HepG2 (cell line): Measurements from ENCODE around the gene SLC38A1. TPM values are rescaled to one million over a fixed set of nuclear protein-coding genes. Genes with fewer than 3 reads are reported as not detected.
"Not testable (repeated sequence)": the region's sequence is repeated elsewhere in the genome, so short reads cannot be mapped to it uniquely, and the experiment has no call there.

ENCODE experiments used
- ATAC-seq: fragments of 200-7000 bp; cut with Tn5 transposase; 3 replicates; pipeline ENCODE4 v1.9.1; 2020; ENCODE audit warnings: mild to moderate bottlenecking, moderate library complexity
- BruUV-seq: library from RNA; stranded (reverse); fragments of 400-500 nt; replicated peaks from 2 replicates; lab custom pipeline; 2021; lab: Mats Ljungman, UMichigan
- CTCF ChIA-PET: fragments of 300-600 bp; formaldehyde crosslinking; extraction: SDS; loops from one replicate; lab custom pipeline; 2021; ENCODE audit warnings: low total read pairs, inconsistent platforms, low intra/inter-chr PET ratio; lab: Yijun Ruan, JAX
- POLR2A ChIA-PET: fragments of 350-600 bp; sonication (Branson Sonifier 250); formaldehyde crosslinking; loops from one replicate; lab custom pipeline; 2020; ENCODE audit warnings: antibody characterized with exemption, inconsistent platforms; lab: Yijun Ruan, JAX
- DNase-seq: peaks from one replicate; pipeline ENCODE4 v3.0.0-alpha.2; 2015; ENCODE audit warnings: low spot score
- FAIRE-seq: peaks from 3 replicates; lab custom pipeline; 2011; peaks lifted over from hg19 to GRCh38; lab: Jason Lieb, UNC
- H2AFZ ChIP-seq: one replicate; pipeline ENCODE4 v1.6.1; 2011; ENCODE audit warnings: low read length, inconsistent platforms
- H3K27ac ChIP-seq: fragments of 300-600 bp; 3 replicates; pipeline ENCODE4 v1.8.0; 2011; ENCODE audit warnings: mixed run types, mild to moderate bottlenecking, mixed read lengths, low read length, inconsistent platforms; ENCODE audit not compliant: insufficient read depth; ENCODE audit errors: extremely low read length
- H3K27me3 ChIP-seq, 2 experiments: fragments of 200-600 bp in 1 of 2; 2 replicates in 1 of 2; 3 replicates in 1 of 2; pipeline versions ENCODE4 v1.6.0 to v1.8.0; 2011; ENCODE audit warnings: low read length in 2 of 2, mild to moderate bottlenecking in 2 of 2, moderate library complexity in 2 of 2, inconsistent platforms in 1 of 2; ENCODE audit not compliant: insufficient read depth in 2 of 2, control insufficient read depth in 1 of 2
- H3K36me3 ChIP-seq, 2 experiments: fragments of 200-600 bp in 1 of 2; replicated peaks in 1 of 2; 2 replicates in 1 of 2; 3 replicates in 1 of 2; pipeline versions ENCODE4 v1.5.1 to v1.8.0; 2011; ENCODE audit warnings: low read length in 2 of 2, inconsistent platforms in 1 of 2; ENCODE audit not compliant: insufficient read depth in 2 of 2, control insufficient read depth in 1 of 2
- H3K4me1 ChIP-seq: 2 replicates; pipeline ENCODE4 v1.5.1; 2012; ENCODE audit warnings: low read length, inconsistent platforms; ENCODE audit not compliant: insufficient read depth
- H3K4me2 ChIP-seq: 2 replicates; pipeline ENCODE4 v1.6.0; 2011; ENCODE audit warnings: low read depth, low read length, inconsistent platforms
- H3K4me3 ChIP-seq, 3 experiments: fragments of 200-600 bp in 1 of 3; sonication (generic), shearing (Covaris generic) in 1 of 3; replicated peaks in 1 of 3; 2 replicates each; pipeline ENCODE4 v1.5.1; 2011 to 2016; ENCODE audit warnings: low read length in 3 of 3, inconsistent platforms in 2 of 3, low read depth in 2 of 3, mild to moderate bottlenecking in 2 of 3, control low read depth in 1 of 3, mixed read lengths in 1 of 3; ENCODE audit not compliant: insufficient read depth in 1 of 3
- H3K79me2 ChIP-seq: one replicate; pipeline ENCODE4 v1.6.1; 2011; ENCODE audit warnings: low read length, inconsistent platforms; ENCODE audit not compliant: insufficient read depth
- H3K9ac ChIP-seq: 2 replicates; pipeline ENCODE4 v1.6.0; 2011; ENCODE audit warnings: mild to moderate bottlenecking, low read depth, low read length, inconsistent platforms; ENCODE audit not compliant: insufficient read depth
- H3K9me3 ChIP-seq: 2 replicates; pipeline ENCODE4 v1.5.1; 2012; ENCODE audit warnings: mild to moderate bottlenecking, low read length
- H4K20me1 ChIP-seq: 2 replicates; pipeline ENCODE4 v1.6.0; 2011; ENCODE audit warnings: inconsistent platforms, mild to moderate bottlenecking, low read length, moderate library complexity; ENCODE audit not compliant: insufficient read depth
- E2F2 ChIP-seq: sonication (generic); formaldehyde crosslinking; IDR thresholded peaks from 2 replicates; pipeline ENCODE4 v1.4.0; 2020; ENCODE audit warnings: missing genetic modification reagents, borderline replicate concordance
- GABPB1 ChIP-seq: IDR thresholded peaks from 2 replicates; pipeline ENCODE4 v1.6.1; 2016; ENCODE audit warnings: mild to moderate bottlenecking, missing genetic modification reagents, moderate library complexity, missing compliant biosample characterization
- MAFK ChIP-seq, 2 experiments: IDR thresholded peaks in 1 of 2; conservative IDR thresholded peaks in 1 of 2; 2 replicates each; pipeline ENCODE4 v1.6.1; 2011; ENCODE audit warnings: improper control_type of control experiment in 2 of 2, low read length in 2 of 2
- PHF21A ChIP-seq: sonication (generic); formaldehyde crosslinking; IDR thresholded peaks from 2 replicates; pipeline ENCODE4 v1.5.0; 2020; ENCODE audit warnings: mild to moderate bottlenecking, missing genetic modification reagents
- RARA ChIP-seq: IDR thresholded peaks from 2 replicates; pipeline ENCODE4 v1.6.1; 2016; ENCODE audit warnings: missing genetic modification reagents, missing compliant biosample characterization
- SNAPC5 ChIP-seq: sonication (generic); formaldehyde crosslinking; IDR thresholded peaks from 2 replicates; pipeline ENCODE4 v1.8.1; 2023; ENCODE audit warnings: mild to moderate bottlenecking, missing genetic modification reagents, borderline replicate concordance
- TBX3 ChIP-seq: fragments of 450-650 bp; IDR thresholded peaks from 2 replicates; pipeline ENCODE4 v1.6.1; 2017; ENCODE audit warnings: antibody characterized with exemption, mild to moderate bottlenecking, inconsistent platforms, borderline replicate concordance
- ZBTB7A ChIP-seq: sonication (generic); formaldehyde crosslinking; IDR thresholded peaks from 2 replicates; pipeline ENCODE4 v1.8.0; 2022; ENCODE audit warnings: mild to moderate bottlenecking, missing genetic modification reagents
- ZNF160 ChIP-seq: sonication (generic); formaldehyde crosslinking; IDR thresholded peaks from 2 replicates; pipeline ENCODE4 v1.8.0; 2022; ENCODE audit warnings: mild to moderate bottlenecking, inconsistent platforms, missing genetic modification reagents
- ZNF33A ChIP-seq: sonication (generic); formaldehyde crosslinking; IDR thresholded peaks from 2 replicates; pipeline ENCODE4 v1.5.1; 2020; ENCODE audit warnings: missing genetic modification reagents, mild to moderate bottlenecking, moderate library complexity, borderline replicate concordance
- ZNF543 ChIP-seq: sonication (generic); formaldehyde crosslinking; IDR thresholded peaks from 2 replicates; pipeline ENCODE4 v1.4.0; 2020; ENCODE audit warnings: mild to moderate bottlenecking, missing genetic modification reagents
- ZNF580 ChIP-seq: IDR thresholded peaks from 2 replicates; pipeline ENCODE4 v1.6.1; 2016; ENCODE audit warnings: low read depth, borderline replicate concordance
- ZNF672 ChIP-seq: sonication (generic); formaldehyde crosslinking; IDR thresholded peaks from 2 replicates; pipeline ENCODE4 v1.8.1; 2022; ENCODE audit warnings: missing genetic modification reagents
- ZNF737 ChIP-seq: sonication (generic); formaldehyde crosslinking; IDR thresholded peaks from 2 replicates; pipeline ENCODE4 v1.5.0; 2020; ENCODE audit warnings: missing genetic modification reagents, mild to moderate bottlenecking, borderline replicate concordance
- ZNF784 ChIP-seq: sonication (generic); formaldehyde crosslinking; IDR thresholded peaks from 2 replicates; pipeline ENCODE4 v1.5.1; 2020; ENCODE audit warnings: missing genetic modification reagents, mild to moderate bottlenecking, borderline replicate concordance
- WGBS: methylation state at CpG from one replicate; pipeline ENCODE4 v1.1.6; 2017; ENCODE audit warnings: low lambda C conversion rate; 5-methylcytosine and 5-hydroxymethylcytosine counted together
- in situ Hi-C: cut with HindIII; loops from 2 replicates; pipeline ENCODE4 v1.10.0; 2017; ENCODE audit warnings: low pct_unique_long_range_greater_than_20kb; ENCODE audit not compliant: extremely low pct_ligation_motif_present
- intact Hi-C: fragments of 100-400 bp; cut with micrococcal nuclease; formaldehyde crosslinking; loops from one replicate; pipeline ENCODE4 v1.10.0; 2022; ENCODE audit not compliant: unreplicated experiment
- polyA plus RNA-seq, 8 experiments: library from polyadenylated mRNA; depleted of rRNA in 3 of 8; stranded (reverse) in 7 of 8; unstranded in 1 of 8; fragments of >200 nt; fragmentation: Illumina TruSeq in 4 of 8; extraction: Trizol in 4 of 8; gene quantifications; 2 replicates each; pipeline versions ENCODE4 v1.2.1 to v1.2.3, GENCODE V29; 2011 to 2016; ENCODE audit warnings: low read depth in 4 of 8, missing spikeins in 1 of 8, mixed read lengths in 1 of 8; ENCODE audit not compliant: insufficient read depth in 1 of 8
- total RNA-seq, 5 experiments: library from RNA; depleted of rRNA; stranded (reverse); fragments of >200 nt; fragmentation: Illumina TruSeq; extraction: Trizol; gene quantifications; 2 replicates each; pipeline ENCODE4 v1.2.3, GENCODE V29; 2016; ENCODE audit warnings: low read depth in 1 of 5

SLC38A1 gene
- total and polyA plus RNA-seq, 2 of the 13 experiments (the other 11 are each of a cell fraction or from before 2014, with no cell fraction given), result 47.0 to 50.6 TPM

- BruUV-seq, CTCF ChIA-PET, H3K9me3 ChIP-seq, DNase-seq, POLR2A ChIA-PET, H3K4me3 ChIP-seq, FAIRE-seq, H2AFZ ChIP-seq, H4K20me1 ChIP-seq, ATAC-seq, H3K9ac ChIP-seq, in situ Hi-C loops, H3K4me2 ChIP-seq, intact Hi-C loops, H3K27me3 ChIP-seq, H3K27ac ChIP-seq, H3K4me1 ChIP-seq: not testable (repeated sequence)
- peaks cover 51% of the 10 kb centered on the region for H3K79me2 ChIP-seq
- peaks cover 0 to 17% of the 10 kb centered on the region in 2 experiments; a peak in 2 of 5 replicates for H3K36me3 ChIP-seq
- WGBS, result 85% methylated on average over 4 of the region's 4 CpGs
These were observed 18.9 kb downstream of the SLC38A1 start for GRCh38 chr12:46249960-46250359.

- Histone ChIP-seq H3K9ac (no peak overlapping the region), H3K27me3 (no peaks in the 10 kb centered on the region), H3K79me2 (peaks cover 64% of the 10 kb centered on the region), H2AFZ (no peak overlapping the region), H3K36me3 (peaks cover 0 to 26% of the 10 kb centered on the region in 2 experiments), H3K27ac (no peak overlapping the region), H3K4me1 (no peaks in the 10 kb centered on the region), H3K9me3 (no peaks in the 10 kb centered on the region), H4K20me1 (peaks cover 7% of the 10 kb centered on the region), H3K4me2 (no peak overlapping the region), H3K4me3 (no peak overlapping the region)
- FAIRE-seq, result no peak
- ATAC-seq, result no peak
- WGBS, result 100% methylated on average over 5 of the region's 15 CpGs
- CTCF ChIA-PET, result no interaction called here
- intact Hi-C loops (no loop called here), in situ Hi-C loops (no loop called here)
- POLR2A ChIA-PET, result no interaction called here
- no peak for DNase-seq
- BruUV-seq, result no TSS peak
- no peak for TF ChIP-seq PHF21A (CRISPR knock-in tag)
- no peak for TF ChIP-seq ZNF160 (CRISPR knock-in tag)
- no peak for TF ChIP-seq ZNF784 (CRISPR knock-in tag)
- no peak for TF ChIP-seq SNAPC5 (CRISPR knock-in tag)
- TF ChIP-seq ZNF672 (CRISPR knock-in tag), result no peak
- TF ChIP-seq MAFK (conservative IDR thresholded peaks at IDR 0.05 in 1 of 2, IDR thresholded peaks at IDR 0.05 in 1 of 2; ENCODE audit: low read length in 2 of 2), result no peak
- no peak for TF ChIP-seq ZBTB7A (CRISPR knock-in tag)
- TF ChIP-seq TBX3, result no peak
- TF ChIP-seq ZNF580 (CRISPR knock-in tag), result no peak
- no peak for TF ChIP-seq ZNF737
- TF ChIP-seq ZNF33A (CRISPR knock-in tag), result no peak
- no peak for TF ChIP-seq E2F2 (CRISPR knock-in tag)
- no peak for TF ChIP-seq GABPB1 (CRISPR knock-in tag)
- no peak for TF ChIP-seq ZNF543 (CRISPR knock-in tag)
- TF ChIP-seq RARA, result no peak
These were observed 22.7 kb downstream of the SLC38A1 start for GRCh38 chr12:46246021-46246700.
